Glutamatergic neuron (in vitro differentiated cells): ENCODE data around the gene DPEP1. TPM values are rescaled to one million over a fixed set of nuclear protein-coding genes. Genes with fewer than 3 reads are reported as not detected.

Source experiments
- DNase-seq: peaks from one replicate; pipeline ENCODE4 v3.0.0; 2022
- H3K27ac Mint-ChIP-seq: one replicate; pipeline ENCODE4 v1.8.0; 2020; ENCODE audit warnings: mild to moderate bottlenecking, mixed read lengths, inconsistent platforms; ENCODE audit not compliant: unreplicated experiment
- H3K27me3 Mint-ChIP-seq: one replicate; pipeline ENCODE4 v1.8.0; 2020; ENCODE audit warnings: mild to moderate bottlenecking, moderate library complexity, mixed read lengths, inconsistent platforms; ENCODE audit not compliant: unreplicated experiment
- H3K36me3 Mint-ChIP-seq: one replicate; pipeline ENCODE4 v1.8.0; 2020; ENCODE audit warnings: mild to moderate bottlenecking, mixed read lengths, inconsistent platforms; ENCODE audit not compliant: unreplicated experiment
- H3K4me1 Mint-ChIP-seq: one replicate; pipeline ENCODE4 v1.8.0; 2020; ENCODE audit warnings: mild to moderate bottlenecking, low read depth, mixed read lengths, inconsistent platforms; ENCODE audit not compliant: unreplicated experiment
- H3K4me3 Mint-ChIP-seq: one replicate; pipeline ENCODE4 v1.8.0; 2020; ENCODE audit warnings: mild to moderate bottlenecking, mixed read lengths, inconsistent platforms; ENCODE audit not compliant: unreplicated experiment
- H3K9me3 Mint-ChIP-seq: one replicate; pipeline ENCODE4 v1.8.0; 2020; ENCODE audit warnings: mild to moderate bottlenecking, moderate library complexity, mixed read lengths, inconsistent platforms; ENCODE audit not compliant: unreplicated experiment
- CTCF ChIP-seq: fragments of 200-600 bp; sonication (generic); IDR thresholded peaks from one replicate; pipeline ENCODE4 v1.5.0; 2021; ENCODE audit not compliant: partially characterized antibody, unreplicated experiment
- total RNA-seq: library from RNA; stranded (reverse); fragmentation: NEBNext Ultra II Directional; extraction: Animal tissue kit (Norgen Biotek cat#: 25700); gene quantifications from one replicate; pipeline ENCODE4 v1.2.1, GENCODE V29; 2021; ENCODE audit not compliant: unreplicated experiment

The DPEP1 gene
- total RNA-seq, 1 donor from 2014 or later = 0.39 TPM

GRCh38 chr16:89604764-89605163 is 8.7 kb upstream of the DPEP1 start:
- no peak overlapping the region for H3K27ac Mint-ChIP-seq
- TF ChIP-seq CTCF = no peak
- no peaks in the 10 kb centered on the region for H3K36me3 Mint-ChIP-seq
- DNase-seq = no peak
- peaks cover 3% of the 10 kb centered on the region for H3K9me3 Mint-ChIP-seq
- H3K4me1 Mint-ChIP-seq = peaks cover 13% of the 10 kb centered on the region
- peaks cover 4% of the 10 kb centered on the region for H3K27me3 Mint-ChIP-seq
- no peak overlapping the region for H3K4me3 Mint-ChIP-seq

GRCh38 chr16:89605186-89605970 is 8.1 kb upstream of the DPEP1 start:
- Mint-ChIP-seq H3K9me3 (peaks cover 3% of the 10 kb centered on the region), H3K27me3 (peaks cover 5% of the 10 kb centered on the region), H3K27ac (no peak overlapping the region), H3K4me3 (no peak overlapping the region), H3K4me1 (peaks cover 9% of the 10 kb centered on the region), H3K36me3 (no peaks in the 10 kb centered on the region)
- no peak for TF ChIP-seq CTCF
- no peak for DNase-seq

GRCh38 chr16:89606006-89606405 is 7.4 kb upstream of the DPEP1 start:
- Mint-ChIP-seq H3K27ac (no peak overlapping the region), H3K4me1 (peaks cover 6% of the 10 kb centered on the region), H3K4me3 (no peak overlapping the region), H3K27me3 (peaks cover 5% of the 10 kb centered on the region), H3K36me3 (no peaks in the 10 kb centered on the region), H3K9me3 (peaks cover 3% of the 10 kb centered on the region)
- DNase-seq = no peak
- no peak for TF ChIP-seq CTCF

- Mint-ChIP-seq H3K36me3 (peaks cover 2% of the 10 kb centered on the region), H3K4me3 (no peak overlapping the region), H3K27ac (peak overlapping the region; percentile 17), H3K27me3 (peaks cover 5% of the 10 kb centered on the region), H3K4me1 (peaks cover 7% of the 10 kb centered on the region), H3K9me3 (peaks cover 3% of the 10 kb centered on the region)
- no peak for TF ChIP-seq CTCF
- no peak for DNase-seq
Observed at GRCh38 chr16:89607453-89607852, 6.0 kb upstream of the DPEP1 start.

- Mint-ChIP-seq H3K27me3 (peaks cover 9% of the 10 kb centered on the region), H3K4me3 (no peak overlapping the region), H3K36me3 (peaks cover 5% of the 10 kb centered on the region), H3K4me1 (peaks cover 10% of the 10 kb centered on the region), H3K9me3 (peaks cover 6% of the 10 kb centered on the region), H3K27ac (peak overlapping the region; percentile 17)
- DNase-seq = no peak
- no peak for TF ChIP-seq CTCF
Observed at GRCh38 chr16:89607937-89608740, 5.3 kb upstream of the DPEP1 start.
